GM19043 (cell line): ENCODE data around the gene BNIPL.

Experiments used
- ATAC-seq: cut with Tn5 transposase; IDR thresholded peaks from one replicate; pipeline ENCODE4 v1.9.1; 2021; ENCODE audit warnings: low read depth; ENCODE audit not compliant: unreplicated experiment

Gene BNIPL

GRCh38 chr1:151009674-151010345 is 26.6 kb upstream of the BNIPL start:
- ATAC-seq: no peak

GRCh38 chr1:151010346-151010726 is 26.1 kb upstream of the BNIPL start:
- no peak for ATAC-seq

- no peak for ATAC-seq
Observed at GRCh38 chr1:151011154-151011850, 25.1 kb upstream of the BNIPL start.

- no peak for ATAC-seq
Observed at GRCh38 chr1:151012684-151013471, 23.5 kb upstream of the BNIPL start.

- ATAC-seq: no peak
Observed at GRCh38 chr1:151013518-151013917, 22.9 kb upstream of the BNIPL start.

- ATAC-seq: peak; percentile 47
Observed at GRCh38 chr1:151024540-151025146, 11.7 kb upstream of the BNIPL start.

GRCh38 chr1:151026460-151026859 is 9.9 kb upstream of the BNIPL start:
- ATAC-seq: no peak

GRCh38 chr1:151032164-151032563 is 4.2 kb upstream of the BNIPL start:
- ATAC-seq: no peak

- ATAC-seq: no peak
Observed at GRCh38 chr1:151035167-151035566, 1.2 kb upstream of the BNIPL start.

- no peak for ATAC-seq
Observed at GRCh38 chr1:151037032-151037431, 646 bp downstream of the BNIPL start.

GRCh38 chr1:151039521-151039920 is 3.1 kb downstream of the BNIPL start:
- no peak for ATAC-seq

- ATAC-seq: no peak
Observed at GRCh38 chr1:151043163-151043562, 6.8 kb downstream of the BNIPL start.

- ATAC-seq: peak; percentile 49
Observed at GRCh38 chr1:151047591-151047924, 11.2 kb downstream of the BNIPL start, which contains the start of gene C1orf56. TSS of gene C1orf56 (plus strand) at chr1:151047751. CDS start at chr1:151047848, 97 bp downstream.

GRCh38 chr1:151047925-151048644 is 11.7 kb downstream of the BNIPL start:
- peak; percentile 57 for ATAC-seq

- no peak for ATAC-seq
Observed at GRCh38 chr1:151048645-151049032, 12.3 kb downstream of the BNIPL start.

GRCh38 chr1:151049458-151049857 is 13.1 kb downstream of the BNIPL start:
- no peak for ATAC-seq

- no peak for ATAC-seq
Observed at GRCh38 chr1:151050051-151050688, 13.8 kb downstream of the BNIPL start.

GRCh38 chr1:151051356-151052009 is 15.1 kb downstream of the BNIPL start:
- ATAC-seq: no peak

- no peak for ATAC-seq
Observed at GRCh38 chr1:151054971-151055547, 18.7 kb downstream of the BNIPL start.
